GM19328 (cell line): ENCODE measurements around the gene ATP1B3.
"Not testable (repeated sequence)": the region's sequence is repeated elsewhere in the genome, so short reads cannot be mapped to it uniquely, and the experiment has no call there.

Experiments used
- ATAC-seq: cut with Tn5 transposase; IDR thresholded peaks from one replicate; pipeline ENCODE4 v1.9.1; 2021; ENCODE audit warnings: mild to moderate bottlenecking, moderate library complexity; ENCODE audit not compliant: unreplicated experiment

The ATP1B3 gene

DNA sequence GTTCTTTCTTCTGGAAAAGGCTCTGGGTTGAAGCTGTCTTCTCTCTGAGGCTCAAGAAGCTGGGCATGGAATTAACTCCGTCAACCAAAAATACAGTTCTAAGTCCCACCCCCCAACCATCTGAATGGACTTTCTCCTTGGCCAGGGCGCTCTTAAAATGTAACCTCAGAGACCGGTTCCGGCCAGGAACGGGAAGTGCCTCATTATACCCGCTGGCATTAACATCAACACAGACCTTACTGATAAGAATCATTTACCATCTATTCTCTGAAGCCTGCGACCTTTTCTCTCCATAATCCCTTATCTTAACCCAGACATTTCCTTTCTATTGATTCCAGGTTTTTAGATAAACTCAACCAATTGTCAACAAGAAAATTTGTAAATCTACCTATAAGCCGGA, 64.7 kb downstream of the ATP1B3 start:
- ATAC-seq = no peak

DNA sequence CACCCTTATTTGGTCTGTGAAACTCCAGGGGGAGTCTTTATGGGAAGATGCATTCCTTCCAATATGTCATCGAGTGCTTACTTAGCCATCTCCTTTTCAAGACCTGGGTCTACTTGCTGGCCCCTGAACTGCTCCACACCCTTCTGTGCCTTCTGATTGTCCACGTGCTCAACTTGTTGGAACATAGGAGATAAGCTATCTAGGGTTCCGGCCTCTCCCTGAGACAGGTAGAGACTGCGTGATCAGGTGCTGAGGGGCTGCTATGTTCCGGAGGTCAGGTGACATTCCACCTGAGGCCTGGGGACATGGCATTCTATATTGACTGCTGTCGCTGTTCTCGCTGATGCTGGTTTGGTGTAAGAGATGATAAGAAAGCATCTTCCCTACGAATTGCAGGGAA, 65.6 kb downstream of the ATP1B3 start:
- ATAC-seq = no peak

DNA sequence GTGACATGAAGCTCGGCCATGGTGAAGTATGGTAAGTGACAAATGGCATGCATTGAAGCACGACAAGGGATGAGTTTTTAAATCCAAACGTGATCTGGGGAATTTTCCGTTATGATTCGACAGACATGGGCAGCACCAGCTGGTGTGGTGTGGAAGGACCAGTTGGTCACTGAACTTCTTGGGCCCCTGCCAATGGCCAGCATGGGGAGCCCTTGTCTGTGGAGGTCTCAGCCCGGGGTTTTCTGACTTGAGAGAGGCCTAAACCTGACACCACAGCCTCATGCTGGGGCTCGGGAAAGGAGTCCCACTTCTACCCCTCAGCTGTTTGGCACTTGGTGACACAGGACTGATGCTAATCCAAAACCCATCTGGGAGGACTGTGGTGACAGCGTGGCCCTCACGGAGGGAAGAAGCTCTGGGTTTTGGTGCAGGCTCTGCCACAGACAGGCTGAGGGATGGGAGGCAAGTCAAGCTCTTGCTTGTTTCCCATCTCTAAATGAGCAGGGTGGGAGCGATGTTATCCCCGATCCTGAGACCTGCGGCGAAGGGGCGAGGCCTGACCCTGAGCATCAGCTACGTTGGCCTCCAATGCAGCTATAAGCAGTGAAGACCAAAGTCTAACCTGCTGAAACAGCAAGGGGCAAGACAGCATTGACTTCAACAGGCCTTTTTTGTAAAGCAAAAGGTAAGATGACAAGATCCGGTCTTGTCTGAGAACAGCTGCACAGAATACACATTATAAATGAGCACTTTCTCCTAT, 69.5 kb downstream of the ATP1B3 start:
- ATAC-seq = no peak

DNA sequence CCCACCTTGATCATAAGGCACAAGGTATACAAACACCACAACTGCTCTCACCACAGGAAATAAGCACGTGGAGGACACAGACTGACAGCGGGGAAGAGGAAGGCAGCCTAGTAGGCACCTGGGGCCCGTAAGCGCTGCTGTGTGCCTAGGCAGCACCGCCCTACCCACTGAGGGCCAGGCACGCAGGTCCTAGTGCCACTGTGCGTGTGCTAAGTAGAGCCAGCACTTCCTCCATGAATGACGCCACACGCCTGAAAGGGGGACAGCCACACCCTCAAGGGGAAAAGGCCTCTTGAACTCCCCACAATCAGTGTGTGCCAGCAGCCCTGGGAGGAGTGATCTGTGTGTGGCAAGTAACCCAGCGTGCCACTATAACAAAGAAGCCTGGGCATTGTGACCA, 73.0 kb downstream of the ATP1B3 start:
- ATAC-seq = no peak

DNA sequence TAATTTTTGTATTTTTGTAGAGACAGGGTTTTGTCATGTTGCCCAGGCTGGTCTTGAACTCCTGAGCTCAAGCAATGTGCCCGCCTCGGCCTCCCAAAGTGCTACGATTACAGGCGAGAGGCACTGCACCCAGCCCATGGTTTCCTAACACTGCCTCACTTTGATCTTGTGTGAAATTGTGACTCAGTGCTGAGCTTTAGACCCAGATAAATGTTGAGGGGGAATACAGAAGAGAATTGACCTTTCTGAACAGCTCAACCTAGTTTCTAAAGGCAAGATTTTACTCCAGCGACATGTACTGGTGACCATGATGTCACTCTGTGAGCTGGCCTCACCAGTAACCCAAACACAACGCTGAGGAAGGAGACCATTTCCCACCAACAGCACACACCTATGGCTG, 73.5 kb downstream of the ATP1B3 start:
- ATAC-seq = no peak

DNA sequence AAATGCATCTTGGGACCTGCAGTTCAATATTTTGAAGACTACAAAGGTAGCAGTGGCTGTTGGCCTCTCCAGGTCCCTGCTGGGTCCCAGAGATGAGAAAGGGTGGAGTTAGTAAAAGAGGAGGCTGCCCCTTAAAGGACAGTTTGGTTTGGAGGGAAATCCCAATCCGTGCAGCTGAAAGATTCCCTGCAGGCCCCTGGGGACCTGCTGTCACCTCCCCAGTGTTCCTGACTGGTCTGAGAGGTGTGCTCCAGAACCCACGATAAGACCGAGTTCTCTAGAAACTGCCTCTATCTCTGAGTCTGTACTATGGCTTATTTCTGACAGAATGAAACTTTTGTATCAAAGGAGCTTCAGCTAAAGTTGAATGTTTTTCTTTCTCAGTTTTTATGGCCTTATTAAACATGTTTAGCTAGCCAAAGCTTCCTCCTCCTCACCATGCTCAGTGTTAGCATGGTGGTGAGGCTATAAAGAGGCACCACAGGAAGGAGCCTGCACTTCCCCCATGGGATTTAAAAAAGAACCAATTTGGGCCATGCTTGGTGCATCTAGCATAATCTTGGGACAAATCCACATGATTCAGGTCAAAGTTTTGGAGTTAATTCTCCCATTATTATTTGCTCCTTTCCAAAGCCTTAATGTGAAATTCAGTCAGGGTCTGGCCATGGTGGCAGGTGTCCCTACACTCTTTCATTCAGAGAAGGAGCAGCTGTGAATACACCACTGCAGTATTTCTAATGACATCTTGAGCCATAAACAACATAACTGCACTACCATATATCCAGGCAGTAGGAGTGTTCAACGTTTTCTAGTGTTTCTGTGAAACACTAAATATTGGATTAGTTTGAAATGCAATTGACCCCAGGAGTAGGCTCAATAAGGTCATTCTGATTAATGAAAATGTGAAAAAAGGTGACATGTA, 74.4 kb downstream of the ATP1B3 start:
- ATAC-seq = no peak

DNA sequence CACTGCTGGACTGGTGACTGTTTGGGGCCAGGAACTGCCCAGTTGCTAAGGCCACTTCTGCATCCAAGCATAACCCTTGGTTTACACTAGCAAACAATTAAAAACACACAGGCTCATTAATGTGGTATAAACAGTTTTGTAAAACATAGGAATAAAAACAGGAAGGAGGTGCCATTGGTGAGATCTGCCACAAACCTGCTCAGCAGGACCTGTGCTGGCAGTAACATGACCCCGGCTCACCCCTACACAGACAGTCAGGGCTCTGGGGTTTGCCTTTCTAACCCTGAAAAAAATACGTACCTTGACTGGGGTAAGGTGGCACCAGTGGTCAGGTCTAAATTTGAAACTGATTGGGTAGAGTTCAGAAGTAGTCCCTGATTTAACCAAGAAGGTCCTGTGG, 76.2 kb downstream of the ATP1B3 start:
- no peak for ATAC-seq

DNA sequence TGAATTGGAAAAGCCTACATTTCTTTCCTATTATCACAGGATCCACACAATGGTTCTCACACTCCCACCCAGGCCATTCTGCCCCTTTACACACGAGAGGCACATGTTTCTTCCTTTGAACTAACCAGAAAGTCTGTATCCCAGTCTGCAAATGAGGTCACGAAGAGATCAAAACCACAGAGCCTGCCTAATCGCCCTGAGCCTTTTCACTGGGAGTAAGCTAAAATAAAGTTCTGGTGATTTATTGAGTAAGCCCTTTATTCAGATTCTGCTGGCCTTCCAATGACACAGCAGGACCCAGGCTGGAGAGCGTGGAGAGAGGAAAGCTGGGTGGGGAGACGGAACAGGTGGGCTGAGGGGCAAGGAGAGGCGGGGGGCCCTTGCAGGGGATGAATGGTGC, 78.7 kb downstream of the ATP1B3 start:
- ATAC-seq = no peak

DNA sequence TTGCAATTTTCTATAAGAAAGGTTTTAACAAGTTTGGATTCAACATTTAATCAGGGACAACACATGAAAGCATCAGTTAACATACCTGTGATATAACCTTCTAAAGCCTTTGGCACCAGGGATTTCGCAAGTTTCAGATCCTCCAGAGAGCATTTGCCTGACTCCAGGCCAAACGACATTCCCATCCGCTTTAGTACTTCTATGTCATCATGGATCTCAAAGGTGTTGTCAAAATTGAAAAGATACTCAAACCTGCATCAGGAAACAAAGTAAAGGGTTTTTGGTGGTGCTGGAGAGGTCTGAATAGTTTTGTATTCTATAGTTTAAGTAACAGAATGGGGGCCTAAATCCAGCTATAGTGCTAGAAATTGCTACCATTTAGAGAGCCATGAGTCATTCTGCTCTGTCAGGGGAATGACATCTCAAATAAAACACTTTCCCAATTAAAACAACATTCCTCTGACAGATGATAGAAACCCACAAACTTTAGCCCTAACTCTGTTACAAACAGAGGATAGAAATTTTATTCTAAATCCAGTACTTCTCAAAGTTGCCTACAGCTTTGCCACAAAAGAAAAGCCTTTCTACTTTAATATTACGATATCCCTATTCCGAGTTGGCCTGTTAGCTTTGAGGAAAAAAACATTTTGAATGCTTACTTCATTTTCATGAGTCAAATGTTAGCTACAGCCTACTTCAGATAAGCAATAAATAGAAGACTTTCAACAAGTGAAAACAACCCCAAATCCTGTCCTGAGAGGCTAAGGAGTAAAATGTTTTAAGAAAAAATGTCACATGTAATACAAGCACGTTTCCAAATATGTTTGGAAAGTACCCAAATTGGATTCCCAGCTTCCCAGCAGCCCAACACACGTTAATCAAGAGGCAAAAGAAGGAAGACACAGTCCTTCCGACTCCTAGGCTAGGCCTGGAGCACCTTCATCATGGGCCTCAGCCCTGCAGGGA, 83.4 kb downstream of the ATP1B3 start:
- ATAC-seq = no peak

DNA sequence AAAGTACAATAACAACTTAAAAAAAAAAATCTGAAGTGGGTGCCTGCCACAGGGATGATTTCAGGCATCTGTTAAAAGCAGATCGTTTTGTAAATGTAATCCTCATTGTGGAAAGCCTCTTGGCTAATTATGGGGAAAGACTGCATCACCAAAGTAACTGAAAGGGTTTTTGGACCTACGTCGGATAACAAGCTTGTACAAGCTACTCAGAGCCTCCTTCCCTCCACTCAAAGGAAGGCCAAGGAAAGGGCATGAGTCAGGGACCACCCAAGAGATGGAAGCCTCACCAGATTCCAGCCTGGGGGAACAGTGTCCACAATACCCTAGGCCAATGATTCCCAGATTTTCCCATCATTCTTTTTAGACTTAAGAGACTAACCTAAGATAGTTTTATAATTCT, 84.3 kb downstream of the ATP1B3 start:
- no peak for ATAC-seq

DNA sequence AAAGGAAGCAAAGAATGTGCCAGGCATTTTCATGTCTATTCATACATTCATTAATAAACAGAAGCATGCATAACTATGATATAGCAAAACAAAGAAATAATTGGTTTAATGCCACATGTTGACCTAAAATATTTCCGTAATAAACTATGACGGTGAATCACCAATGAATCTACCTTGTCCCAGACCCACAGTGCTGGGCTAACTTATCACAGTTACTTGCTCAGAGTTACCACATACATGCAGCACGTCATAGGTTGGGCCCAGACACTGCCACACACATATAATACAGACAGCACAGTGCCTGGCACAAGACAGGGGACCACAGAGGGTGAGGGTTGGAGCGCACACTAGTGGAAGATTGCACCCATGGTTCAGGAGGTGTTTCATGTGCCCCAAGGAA, 86.9 kb downstream of the ATP1B3 start:
- ATAC-seq = no peak

DNA sequence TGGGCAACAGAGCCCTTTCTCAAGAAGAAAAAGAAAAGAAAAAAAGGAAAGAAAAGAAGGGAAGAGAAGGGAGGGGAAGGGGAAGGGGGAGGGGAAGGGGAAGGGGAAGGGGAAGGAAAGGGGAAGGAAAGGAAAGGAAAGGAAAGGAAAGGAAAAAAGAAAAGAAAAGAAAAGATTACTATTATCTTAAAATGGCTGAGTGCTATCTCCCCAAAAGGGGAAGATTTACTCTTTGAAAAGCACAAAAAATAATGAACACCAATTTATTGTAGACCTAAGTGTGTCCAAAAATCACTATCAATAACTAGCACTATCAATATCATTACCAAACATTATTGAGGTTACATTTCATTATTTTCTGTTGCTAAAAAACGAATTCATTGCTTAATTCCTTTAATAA, 89.0 kb downstream of the ATP1B3 start:
- no peak for ATAC-seq

DNA sequence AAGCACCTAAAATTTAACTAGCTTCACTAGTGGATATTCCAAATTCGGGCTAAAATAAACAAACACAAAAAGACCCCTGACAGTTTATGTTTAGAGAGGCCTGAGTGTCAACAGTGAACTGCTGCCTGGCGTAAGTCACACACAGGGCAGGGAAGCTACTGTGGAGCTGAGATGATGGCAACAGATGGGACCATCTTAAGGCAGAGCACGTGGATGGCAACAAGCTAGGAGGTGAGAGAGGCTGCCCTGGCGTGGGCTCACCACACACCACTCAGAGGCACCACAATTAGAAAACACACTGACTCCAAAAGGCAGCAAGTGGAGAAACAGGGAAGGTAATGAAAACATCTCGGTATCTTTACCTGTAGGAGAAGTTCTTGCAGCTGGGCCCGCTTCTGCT, 93.3 kb downstream of the ATP1B3 start:
- no peak for ATAC-seq

DNA sequence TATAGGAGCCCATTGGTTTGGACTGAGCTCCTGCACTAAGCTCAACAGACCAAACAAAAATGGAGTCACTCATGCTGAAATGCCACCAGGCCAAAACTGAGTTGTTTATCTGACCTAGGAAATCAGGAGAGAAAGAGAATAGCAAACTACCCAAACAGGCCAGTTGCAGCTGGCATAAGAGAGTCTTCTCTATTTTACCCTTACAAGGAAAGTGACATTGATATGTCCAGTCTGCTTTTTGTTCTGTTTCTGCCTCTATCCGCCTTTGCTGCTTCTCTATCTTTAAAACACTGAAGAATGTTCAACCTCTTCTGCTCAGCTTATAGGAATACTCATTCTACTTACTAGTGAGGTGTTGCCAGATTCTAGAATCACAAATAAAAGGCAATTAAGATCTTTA, 95.1 kb downstream of the ATP1B3 start:
- ATAC-seq = no peak

DNA sequence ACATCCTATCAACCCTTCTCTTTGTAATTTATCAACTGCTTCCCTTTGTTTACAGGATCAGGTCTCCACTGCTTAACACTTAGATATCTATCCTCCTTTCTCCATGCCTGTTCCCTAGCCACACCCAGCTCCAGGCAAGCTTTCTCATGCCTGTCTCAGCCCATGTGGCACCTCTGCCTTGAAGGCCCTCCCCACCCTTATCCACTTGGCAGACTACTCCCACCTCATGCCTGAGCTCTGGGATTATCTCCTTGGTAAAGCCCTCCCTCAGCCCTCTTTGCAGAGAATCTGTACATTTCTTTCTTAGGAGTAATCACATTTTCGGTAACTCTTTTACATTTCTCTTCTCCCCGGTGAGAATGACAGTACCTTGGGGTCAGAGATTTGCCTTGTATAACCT, 96.0 kb downstream of the ATP1B3 start:
- no peak for ATAC-seq

DNA sequence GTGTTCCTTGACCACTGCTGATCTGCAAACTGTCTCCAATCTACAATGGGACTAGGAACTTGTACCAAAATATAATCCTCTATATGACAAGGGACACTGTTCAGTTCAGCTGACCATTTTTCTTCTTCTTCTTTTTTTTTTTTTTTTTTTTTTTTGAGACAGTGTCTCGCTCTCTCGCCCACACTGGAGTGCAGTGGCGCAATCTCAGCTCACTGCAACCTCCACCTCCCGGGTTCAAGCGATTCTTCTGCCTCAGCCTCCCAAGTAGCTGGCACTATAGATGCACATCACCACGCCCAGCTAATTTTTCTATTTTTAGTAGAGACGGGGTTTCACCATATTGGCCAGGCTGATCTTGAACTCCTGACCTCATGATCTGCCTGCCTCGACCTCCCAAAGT, 98.3 kb downstream of the ATP1B3 start:
- not testable (repeated sequence) for ATAC-seq
